Liver (tissue), 9 donors: ENCODE results near the gene CDK5R2. TPM values are rescaled to one million over a fixed set of nuclear protein-coding genes. Genes with fewer than 3 reads are reported as not detected.

ENCODE experiments used
- DNase-seq: peaks from one replicate; pipeline ENCODE4 v3.0.0-alpha.2; 2017; ENCODE audit warnings: low spot score
- H3K27ac ChIP-seq, 2 donors: one replicate each; pipeline ENCODE4 v1.7.0; 2013; ENCODE audit warnings: inconsistent platforms in 2 of 2, low read length in 2 of 2, control low read depth in 1 of 2, low read depth in 1 of 2, mild to moderate bottlenecking in 1 of 2
- H3K27me3 ChIP-seq, 4 donors: one replicate each; pipeline versions ENCODE4 v1.6.1 to v1.7.0; 2013; ENCODE audit warnings: low read length in 3 of 4, inconsistent platforms in 1 of 4, mild to moderate bottlenecking in 1 of 4, moderate library complexity in 1 of 4; ENCODE audit not compliant: control insufficient read depth in 4 of 4, insufficient read depth in 4 of 4
- H3K36me3 ChIP-seq, 4 donors: one replicate each; pipeline versions ENCODE4 v1.6.1 to v1.7.0; 2013; ENCODE audit warnings: low read length in 3 of 4, mild to moderate bottlenecking in 3 of 4, low read depth in 1 of 4, moderate library complexity in 1 of 4; ENCODE audit not compliant: control insufficient read depth in 4 of 4, insufficient read depth in 3 of 4
- H3K4me1 ChIP-seq, 4 donors: one replicate each; pipeline versions ENCODE4 v1.6.1 to v1.7.0; 2013; ENCODE audit warnings: low read length in 3 of 4, mild to moderate bottlenecking in 3 of 4, moderate library complexity in 1 of 4; ENCODE audit not compliant: control insufficient read depth in 4 of 4, insufficient read depth in 4 of 4
- H3K4me3 ChIP-seq, 3 donors: one replicate each; pipeline versions ENCODE4 v1.6.1 to v1.7.0; 2013; ENCODE audit warnings: low read length in 3 of 3, control low read depth in 1 of 3, low read depth in 1 of 3, mild to moderate bottlenecking in 1 of 3
- H3K9ac ChIP-seq, 2 donors: one replicate each; pipeline ENCODE4 v1.7.0; 2013; ENCODE audit warnings: low read length in 2 of 2, mild to moderate bottlenecking in 2 of 2, moderate library complexity in 2 of 2, control low read depth in 1 of 2, low read depth in 1 of 2
- H3K9me3 ChIP-seq, 4 donors: one replicate each; pipeline versions ENCODE4 v1.6.1 to v1.7.0; 2013; ENCODE audit warnings: low read length in 3 of 4; ENCODE audit not compliant: control insufficient read depth in 4 of 4
- ATF3 ChIP-seq: IDR thresholded peaks from 2 replicates; pipeline ENCODE4 v1.6.1; 2016; ENCODE audit warnings: antibody characterized with exemption
- CTCF ChIP-seq: fragments of 150-350 bp; IDR thresholded peaks from 2 replicates; pipeline ENCODE4 v1.5.1; 2017; ENCODE audit warnings: improper control_type of control experiment, low read depth, low read length; ENCODE audit not compliant: missing input control
- EGR1 ChIP-seq, 2 donors: IDR thresholded peaks; 2 replicates each; pipeline ENCODE4 v1.6.1; 2016 to 2018; ENCODE audit warnings: antibody characterized with exemption in 2 of 2, low read depth in 2 of 2
- FOXA1 ChIP-seq: IDR thresholded peaks from 2 replicates; pipeline ENCODE4 v1.6.1; 2016; ENCODE audit warnings: antibody characterized with exemption
- FOXA2 ChIP-seq: IDR thresholded peaks from 2 replicates; pipeline ENCODE4 v1.6.1; 2016; ENCODE audit warnings: antibody characterized with exemption
- GABPA ChIP-seq, 2 donors: IDR thresholded peaks in 1 of 2; conservative IDR thresholded peaks in 1 of 2; 2 replicates each; pipeline ENCODE4 v1.6.1; 2016; ENCODE audit warnings: antibody characterized with exemption in 2 of 2, mild to moderate bottlenecking in 1 of 2, moderate library complexity in 1 of 2
- HNF4A ChIP-seq, 2 donors: conservative IDR thresholded peaks; 2 replicates each; pipeline ENCODE4 v1.6.1; 2016; ENCODE audit warnings: antibody characterized with exemption in 2 of 2, mild to moderate bottlenecking in 2 of 2
- HNF4G ChIP-seq: IDR thresholded peaks from 2 replicates; pipeline ENCODE4 v1.6.1; 2016; ENCODE audit warnings: antibody characterized with exemption
- JUND ChIP-seq, 2 donors: IDR thresholded peaks; 2 replicates each; pipeline ENCODE4 v1.6.1; 2016; ENCODE audit warnings: antibody characterized with exemption in 2 of 2
- MAX ChIP-seq: IDR thresholded peaks from 2 replicates; pipeline ENCODE4 v1.6.1; 2016; ENCODE audit warnings: antibody characterized with exemption
- RAD21 ChIP-seq, 2 donors: IDR thresholded peaks; 2 replicates each; pipeline ENCODE4 v1.6.1; 2016; ENCODE audit warnings: antibody characterized with exemption in 2 of 2, mild to moderate bottlenecking in 2 of 2
- REST ChIP-seq: IDR thresholded peaks from 2 replicates; pipeline ENCODE4 v1.6.1; 2016; ENCODE audit warnings: antibody characterized with exemption, mild to moderate bottlenecking
- RXRA ChIP-seq, 2 donors: IDR thresholded peaks; 2 replicates each; pipeline ENCODE4 v1.6.1; 2017 to 2018; ENCODE audit warnings: antibody characterized with exemption in 2 of 2, mild to moderate bottlenecking in 1 of 2
- SP1 ChIP-seq: IDR thresholded peaks from 2 replicates; pipeline ENCODE4 v1.6.1; 2018; ENCODE audit warnings: antibody characterized with exemption, mild to moderate bottlenecking
- TAF1 ChIP-seq: conservative IDR thresholded peaks from 2 replicates; pipeline ENCODE4 v1.6.1; 2016; ENCODE audit warnings: antibody characterized with exemption, mild to moderate bottlenecking
- YY1 ChIP-seq: IDR thresholded peaks from 2 replicates; pipeline ENCODE4 v1.6.1; 2016; ENCODE audit warnings: antibody characterized with exemption, mild to moderate bottlenecking
- ZBTB33 ChIP-seq: IDR thresholded peaks from 2 replicates; pipeline ENCODE4 v1.6.1; 2016; ENCODE audit warnings: antibody characterized with exemption
- WGBS: extraction: QIAGEN DNeasy Blood & Tissue Kit; methylation state at CpG from one replicate; pipeline ENCODE4 v1.1.7; 2013; 5-methylcytosine and 5-hydroxymethylcytosine counted together
- polyA plus RNA-seq, 2 donors: library from polyadenylated mRNA; stranded (reverse) in 1 of 2; unstranded in 1 of 2; fragments of 200-250 nt in 1 of 2; fragments of >200 nt in 1 of 2; fragmentation: Nextera tagmentation in 1 of 2; extraction: Ambion mirVana in 1 of 2; gene quantifications; one replicate each; pipeline versions ENCODE4 v1.2.1 to v1.2.3, GENCODE V29; 2013 to 2015
- total RNA-seq, 2 donors: library from RNA; depleted of rRNA; stranded (reverse); fragments of >200 nt; gene quantifications; one replicate each; pipeline ENCODE4 v1.2.3, GENCODE V29; 2014
- donor health status: healthy.
- donor health status: healthy.
- donor health status: healthy.
- donor health status: healthy.
- donor health status: healthy.

The CDK5R2 gene
- total and polyA plus RNA-seq, 4 donors, result not detected

GRCh38 chr2:218998414-218999002 is 39.0 kb downstream of the CDK5R2 start:
- Histone ChIP-seq H3K4me1 (peaks cover 8 to 54% (median 29%) of the 10 kb centered on the region in 4 donors), H3K36me3 (no peaks in the 10 kb centered on the region), H3K27me3 (peaks cover 5 to 13% (median 6%) of the 10 kb centered on the region in 4 donors), H3K4me3 (no peak overlapping the region), H3K9ac (no peak overlapping the region), H3K27ac (no peak overlapping the region), H3K9me3 (no peaks in the 10 kb centered on the region)
- TF ChIP-seq FOXA2 (no peak), YY1 (no peak), SP1 (no peak), CTCF (no peak), MAX (no peak)
- DNase-seq, result no peak
- 75% methylated on average over 12 of the region's 12 CpGs for WGBS

GRCh38 chr2:218999021-218999880 is 39.8 kb downstream of the CDK5R2 start:
- no peak overlapping the region for H3K4me3 ChIP-seq
- no peak for DNase-seq
- peaks cover 7 to 49% (median 24%) of the 10 kb centered on the region in 4 donors for H3K4me1 ChIP-seq
- TF ChIP-seq CTCF (no peak), FOXA2 (no peak), SP1 (no peak), REST (no peak), GABPA (IDR thresholded peaks at IDR 0.05 in 1 of 2, conservative IDR thresholded peaks at IDR 0.05 in 1 of 2) (no peak), HNF4A (conservative IDR thresholded peaks at IDR 0.05) (no peak), RAD21 (IDR thresholded peaks at IDR 0.05) (no peak), EGR1 (IDR thresholded peaks at IDR 0.05; ENCODE audit: low read depth in 2 of 2) (no peak), TAF1 (no peak), MAX (no peak), JUND (IDR thresholded peaks at IDR 0.05) (no peak), RXRA (IDR thresholded peaks at IDR 0.05) (no peak), ATF3 (no peak), HNF4G (no peak), ZBTB33 (no peak), FOXA1 (no peak), YY1 (no peak)
- H3K9me3 ChIP-seq, result no peaks in the 10 kb centered on the region
- no peak overlapping the region for H3K9ac ChIP-seq
- H3K36me3 ChIP-seq, result no peaks in the 10 kb centered on the region
- H3K27ac ChIP-seq, result no peak overlapping the region
- H3K27me3 ChIP-seq, result peaks cover under 1 to 10% (median 3%) of the 10 kb centered on the region in 4 donors
- 77% methylated on average over 10 of the region's 10 CpGs for WGBS
